ENCODE data around the gene ZNF575. TPM values are rescaled to one million over a fixed set of nuclear protein-coding genes. Genes with fewer than 3 reads are reported as not detected.

Gene ZNF575
- total RNA-seq, 1 donor from 2014 or later = 1.3 TPM

GRCh38 chr19:43582495-43582894, 49.5 kb downstream of the ZNF575 start:
- Histone ChIP-seq H3K4me2 (ENCODE audit: low read length) (no peak overlapping the region), H3K9me3 (ENCODE audit: insufficient read depth, low read depth, low read length) (no peaks in the 10 kb centered on the region), H4K20me1 (ENCODE audit: insufficient read depth, low read length) (peaks cover 15% of the 10 kb centered on the region), H3K4me3 (ENCODE audit: insufficient read depth, low read depth, low read length) (no peak overlapping the region), H3K9ac (ENCODE audit: low read length) (no peak overlapping the region), H3K79me2 (ENCODE audit: insufficient read depth, low read length) (peaks cover 6% of the 10 kb centered on the region), H2AFZ (ENCODE audit: low read depth, low read length) (no peak overlapping the region), H3K27ac (ENCODE audit: low read depth, low read length) (no peak overlapping the region), H3K36me3 (ENCODE audit: insufficient read depth, low read length) (peaks cover 8% of the 10 kb centered on the region), H3K4me1 (ENCODE audit: insufficient read depth, low read length) (peaks cover 4% of the 10 kb centered on the region), H3K27me3 (ENCODE audit: insufficient read depth, low read length) (no peaks in the 10 kb centered on the region)
- DNase-seq (ENCODE audit: low read depth) = no peak
- Mint-ChIP-seq H3K27ac (ENCODE audit: unreplicated experiment) (no peak overlapping the region), H3K27me3 (ENCODE audit: low read depth, unreplicated experiment) (peaks cover 13% of the 10 kb centered on the region), H3K4me1 (ENCODE audit: low read depth, unreplicated experiment) (peaks cover 2% of the 10 kb centered on the region), H3K36me3 (ENCODE audit: low read depth, unreplicated experiment) (peaks cover 13% of the 10 kb centered on the region), H3K4me3 (ENCODE audit: unreplicated experiment) (no peak overlapping the region), H3K9me3 (ENCODE audit: unreplicated experiment) (no peaks in the 10 kb centered on the region)
- TF ChIP-seq EZH2 (IDR thresholded peaks at IDR 0.05; ENCODE audit: insufficient read depth, low read length) = no peak
- TF ChIP-seq CTCF (IDR thresholded peaks at IDR 0.05; ENCODE audit: insufficient read depth, low read depth, low read length) = no peak
- no peak for FAIRE-seq

DNA sequence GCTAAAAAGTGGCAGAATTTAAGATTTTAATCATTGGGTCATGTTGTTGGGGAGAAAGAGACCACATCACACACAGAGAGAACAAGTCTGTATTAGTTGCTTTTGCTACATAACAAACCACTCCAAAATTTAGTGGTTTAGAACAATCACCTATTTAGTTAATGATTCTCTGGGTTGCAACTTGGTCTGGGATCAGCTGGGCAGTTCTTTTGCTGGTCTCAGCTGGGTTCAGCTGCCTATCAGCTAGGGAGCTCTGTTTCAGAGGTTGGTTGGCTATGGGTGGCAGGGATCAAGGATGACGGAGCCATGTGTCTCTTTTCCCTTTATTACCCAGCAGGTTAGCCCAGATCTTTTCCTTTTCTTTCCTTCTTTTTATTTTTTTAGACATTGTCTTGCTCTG, 51.5 kb downstream of the ZNF575 start:
- no peak for FAIRE-seq
- Mint-ChIP-seq H3K27ac (ENCODE audit: unreplicated experiment) (no peak overlapping the region), H3K4me1 (ENCODE audit: low read depth, unreplicated experiment) (peaks cover 2% of the 10 kb centered on the region), H3K9me3 (ENCODE audit: unreplicated experiment) (no peaks in the 10 kb centered on the region), H3K27me3 (ENCODE audit: low read depth, unreplicated experiment) (peaks cover 5% of the 10 kb centered on the region), H3K4me3 (ENCODE audit: unreplicated experiment) (no peak overlapping the region), H3K36me3 (ENCODE audit: low read depth, unreplicated experiment) (peaks cover 11% of the 10 kb centered on the region)
- TF ChIP-seq CTCF (IDR thresholded peaks at IDR 0.05; ENCODE audit: insufficient read depth, low read depth, low read length) (no peak), EZH2 (IDR thresholded peaks at IDR 0.05; ENCODE audit: insufficient read depth, low read length) (no peak)
- Histone ChIP-seq H3K4me3 (ENCODE audit: insufficient read depth, low read depth, low read length) (no peak overlapping the region), H2AFZ (ENCODE audit: low read depth, low read length) (no peak overlapping the region), H3K4me2 (ENCODE audit: low read length) (no peak overlapping the region), H3K27me3 (ENCODE audit: insufficient read depth, low read length) (no peaks in the 10 kb centered on the region), H4K20me1 (ENCODE audit: insufficient read depth, low read length) (peaks cover 22% of the 10 kb centered on the region), H3K9me3 (ENCODE audit: insufficient read depth, low read depth, low read length) (no peaks in the 10 kb centered on the region), H3K79me2 (ENCODE audit: insufficient read depth, low read length) (peaks cover 11% of the 10 kb centered on the region), H3K4me1 (ENCODE audit: insufficient read depth, low read length) (peaks cover 4% of the 10 kb centered on the region), H3K27ac (ENCODE audit: low read depth, low read length) (no peak overlapping the region), H3K36me3 (ENCODE audit: insufficient read depth, low read length) (peaks cover 11% of the 10 kb centered on the region), H3K9ac (ENCODE audit: low read length) (no peak overlapping the region)
- no peak for DNase-seq (ENCODE audit: low read depth)

Other genes starting within 250 kb of the ZNF575 start
- not detected in 2 replicates for gene CD177, start 179.5 kb upstream of the ZNF575 start, total RNA-seq
- gene TEX101, start 118.3 kb upstream of the ZNF575 start, total RNA-seq = not detected in 2 replicates
- 0.22 and 0.54 TPM in 2 replicates for gene LYPD3, start 67.6 kb upstream of the ZNF575 start, total RNA-seq
- 13.4 and 14.0 TPM in 2 replicates for gene PHLDB3, start 28.4 kb upstream of the ZNF575 start, total RNA-seq
- gene ETHE1, start 6.0 kb upstream of the ZNF575 start, total RNA-seq = 43.7 and 50.7 TPM in 2 replicates
- 14.6 and 14.7 TPM in 2 replicates for gene XRCC1, start 42.3 kb downstream of the ZNF575 start, total RNA-seq
- 0.30 and 0.96 TPM in 2 replicates for gene PINLYP, start 42.6 kb downstream of the ZNF575 start, total RNA-seq
- gene IRGQ, start 62.9 kb downstream of the ZNF575 start, total RNA-seq = 49.8 and 60.7 TPM in 2 replicates
- gene ZNF576, start 63.4 kb downstream of the ZNF575 start, total RNA-seq = 13.8 and 14.5 TPM in 2 replicates
- 0.23 TPM in 1 of 2 replicates, not detected in the other for gene SRRM5, start 78.9 kb downstream of the ZNF575 start, total RNA-seq
- 53.4 and 54.7 TPM in 2 replicates for gene ZNF428, start 86.4 kb downstream of the ZNF575 start, total RNA-seq
- 40.8 and 52.1 TPM in 2 replicates for gene CADM4, start 106.7 kb downstream of the ZNF575 start, total RNA-seq
- 112 and 116 TPM in 2 replicates for gene PLAUR, start 137.0 kb downstream of the ZNF575 start, total RNA-seq
- gene IRGC, start 182.9 kb downstream of the ZNF575 start, total RNA-seq = not detected in 2 replicates
- gene SMG9, start 221.8 kb downstream of the ZNF575 start, total RNA-seq = 35.0 and 37.0 TPM in 2 replicates
- 2.6 and 3.6 TPM in 2 replicates for gene KCNN4, start 247.8 kb downstream of the ZNF575 start, total RNA-seq